GM12873 (cell line): Measurements from ENCODE around the gene FAM83C.

Experiments
- CTCF ChIP-seq: IDR thresholded peaks from 2 replicates; pipeline ENCODE4 v1.5.1; 2012; ENCODE audit warnings: low read depth, mild to moderate bottlenecking, moderate library complexity, low read length, control low read depth; ENCODE audit not compliant: insufficient read depth; ENCODE audit errors: missing control alignments

FAM83C gene

GRCh38 chr20:35291654-35292503 lies at the start of gene FAM83C:
TSS of gene FAM83C (minus strand) at chr20:35292425. CDS start at chr20:35292304, 121 bp downstream.
- no peak for TF ChIP-seq CTCF

- no peak for TF ChIP-seq CTCF
Measured at GRCh38 chr20:35341366-35342028, 49.3 kb upstream of the FAM83C start.

- TF ChIP-seq CTCF, result no peak
Measured at GRCh38 chr20:35340436-35340835, 48.2 kb upstream of the FAM83C start.

- TF ChIP-seq CTCF, result no peak
Measured at GRCh38 chr20:35339636-35340035, 47.4 kb upstream of the FAM83C start.

GRCh38 chr20:35339007-35339406 lies 46.8 kb upstream of the FAM83C start:
- no peak for TF ChIP-seq CTCF

GRCh38 chr20:35334311-35335101 lies 42.3 kb upstream of the FAM83C start:
- no peak for TF ChIP-seq CTCF

GRCh38 chr20:35333606-35334005 lies 41.4 kb upstream of the FAM83C start:
- no peak for TF ChIP-seq CTCF
